TTC549 (cell line): ENCODE measurements around the gene PMPCB.

Source experiments
- FAIRE-seq: peaks from 2 replicates; lab custom pipeline; 2012; peaks lifted over from hg19 to GRCh38; lab: Jason Lieb, UNC

Gene PMPCB

DNA sequence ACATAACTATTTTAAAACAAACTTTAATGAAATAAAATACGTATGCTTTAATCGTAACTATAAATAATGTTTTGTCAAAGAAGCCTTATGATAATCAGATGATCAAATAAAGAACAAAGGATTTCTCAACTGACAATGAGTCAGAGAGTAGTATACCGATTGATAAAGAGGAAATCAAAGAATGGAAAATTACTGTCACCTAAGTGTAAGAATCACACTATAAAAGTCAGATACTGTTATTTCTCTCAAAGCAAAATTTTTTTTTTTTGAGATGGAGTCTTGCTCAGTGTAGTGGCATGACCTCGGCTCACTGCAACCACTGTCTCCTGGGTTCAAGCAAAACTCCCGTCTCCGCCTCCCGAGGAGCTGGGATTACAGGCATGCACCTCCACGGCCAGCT lies 28.5 kb downstream of the PMPCB start:
- FAIRE-seq = no peak

DNA sequence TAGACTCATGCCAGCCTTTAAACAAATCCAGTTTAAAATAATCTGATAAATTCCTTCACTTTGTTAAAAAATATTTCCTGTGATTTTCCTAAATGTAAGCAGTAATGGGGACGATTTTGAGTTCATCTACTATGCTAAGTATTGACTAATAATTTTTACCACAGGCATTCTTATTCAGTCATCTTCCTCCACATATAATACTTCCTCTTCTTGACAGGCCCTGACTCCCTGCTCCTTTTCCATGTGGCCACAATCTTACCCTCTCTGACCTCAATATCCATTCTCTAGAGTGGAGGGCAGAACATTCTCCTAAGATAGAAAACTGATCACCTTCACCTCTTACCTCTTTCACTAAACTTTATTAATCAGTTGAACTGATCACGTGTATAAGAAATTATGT lies 39.5 kb downstream of the PMPCB start:
- no peak for FAIRE-seq

- FAIRE-seq = no peak
Measured at GRCh38 chr7:103338864-103339263, 41.6 kb downstream of the PMPCB start.

GRCh38 chr7:103341466-103341865 lies 44.2 kb downstream of the PMPCB start:
- no peak for FAIRE-seq

DNA sequence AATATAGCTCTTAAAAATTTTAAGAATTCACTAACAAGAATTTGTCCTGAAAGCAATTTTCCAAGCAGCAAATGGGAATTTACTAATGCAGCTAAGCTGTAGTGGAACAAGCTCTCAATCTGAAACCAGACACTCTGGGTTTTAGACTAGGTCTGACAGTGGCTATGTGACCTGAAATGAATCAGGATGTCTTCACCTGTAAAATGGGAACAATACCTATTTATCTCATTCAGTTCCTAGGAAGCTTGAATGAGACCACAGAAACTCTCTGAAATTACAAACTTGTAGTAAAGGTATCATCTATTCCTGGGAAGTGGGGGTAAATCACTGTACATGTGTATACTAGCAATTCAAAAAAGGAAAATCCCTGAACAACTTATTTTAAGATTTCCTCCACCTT lies 46.1 kb downstream of the PMPCB start:
- FAIRE-seq = no peak

DNA sequence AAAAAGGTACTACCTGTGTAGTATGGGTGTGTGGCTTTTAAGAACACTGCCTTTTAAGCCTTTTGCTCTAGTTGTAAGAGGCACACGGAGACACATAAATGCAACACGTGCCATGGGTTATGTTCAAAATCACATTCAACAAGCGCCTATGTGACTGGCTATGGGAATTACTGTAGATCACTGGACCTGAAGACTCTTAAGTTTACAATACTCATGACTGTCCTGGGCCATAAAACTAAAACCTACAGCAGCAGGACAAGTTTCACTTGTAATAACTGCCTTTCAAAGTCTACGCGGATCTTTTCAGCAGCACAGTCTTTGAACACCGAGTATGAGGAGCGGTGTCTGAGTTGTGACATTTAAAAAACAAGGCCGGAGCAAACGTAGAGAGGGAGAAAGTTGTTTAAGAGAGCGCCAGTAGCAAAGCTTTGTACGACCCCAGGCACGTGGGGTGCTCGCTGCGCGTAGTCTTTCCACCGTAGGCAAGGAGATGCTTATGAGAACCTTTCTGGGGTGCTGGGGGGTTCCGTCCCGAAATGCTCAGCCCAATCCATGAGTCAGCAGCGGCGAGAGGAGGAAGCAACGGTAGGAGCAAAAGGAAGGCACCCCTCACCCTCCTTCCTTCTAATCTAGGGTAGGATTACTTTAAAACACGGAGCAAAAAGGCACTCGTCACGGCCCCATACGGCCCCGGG lies 46.7 kb downstream of the PMPCB start:
- FAIRE-seq = no peak

- no peak for FAIRE-seq
Measured at GRCh38 chr7:103344453-103345149, 47.4 kb downstream of the PMPCB start, which contains the start of gene DNAJC2. Gene DNAJC2 (minus strand): TSS chr7:103344767. CDS start chr7:103344622, 145 bp downstream.

DNA sequence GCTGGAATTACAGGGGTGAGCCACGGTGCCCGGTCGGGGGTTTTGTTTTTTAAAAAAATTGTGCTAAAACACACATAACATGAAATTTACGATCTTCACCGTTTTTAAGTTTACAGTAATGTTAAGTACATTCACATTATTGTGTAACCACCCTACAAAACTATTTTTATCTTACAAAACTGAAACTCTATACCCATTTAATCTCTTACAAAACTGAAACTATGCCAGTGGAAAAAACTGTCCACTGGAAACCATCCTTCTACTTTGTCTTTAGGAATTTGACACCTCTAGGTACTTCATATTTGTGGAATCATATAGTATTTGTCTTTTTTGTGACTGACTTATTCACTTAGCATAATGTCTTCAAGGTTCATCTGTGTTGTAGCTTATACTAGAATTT lies 49.2 kb downstream of the PMPCB start:
- FAIRE-seq = no peak

GRCh38 chr7:103347507-103348267 lies 50.5 kb downstream of the PMPCB start, which contains the start of gene PSMC2:
Gene PSMC2 (plus strand): TSS chr7:103347643. CDS start chr7:103347712, 69 bp downstream.
- no peak for FAIRE-seq

DNA sequence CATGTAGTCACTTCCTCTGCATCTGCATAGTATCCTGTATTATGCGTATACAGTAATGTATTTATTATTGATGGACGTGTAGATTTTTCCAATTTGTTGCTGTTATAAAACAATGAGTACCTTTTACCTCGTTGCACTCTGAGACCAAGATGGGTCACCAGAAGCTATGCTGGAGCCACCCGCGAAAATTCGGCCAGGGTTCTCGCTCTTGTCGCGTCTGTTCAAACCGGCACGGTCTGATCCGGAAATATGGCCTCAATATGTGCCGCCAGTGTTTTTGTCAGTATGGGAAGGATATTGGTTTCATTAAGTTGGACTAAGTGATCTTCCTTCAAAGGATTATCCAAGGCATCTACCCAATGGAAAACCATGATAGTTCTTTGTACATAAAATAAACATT lies 51.2 kb downstream of the PMPCB start:
- FAIRE-seq = no peak

GRCh38 chr7:103348959-103349358 lies 51.7 kb downstream of the PMPCB start:
- FAIRE-seq = no peak

GRCh38 chr7:103349805-103350204 lies 52.6 kb downstream of the PMPCB start:
- FAIRE-seq = no peak
